HG03095 (cell line): ENCODE measurements around the gene CAT.

Experiments used
- ATAC-seq: cut with Tn5 transposase; IDR thresholded peaks from one replicate; pipeline ENCODE4 v1.9.1; 2021; ENCODE audit warnings: moderate library complexity; ENCODE audit not compliant: unreplicated experiment

The CAT gene

GRCh38 chr11:34438529-34439507 lies at the start of gene CAT:
Gene CAT (plus strand): TSS chr11:34438934. CDS start chr11:34439014, 80 bp downstream.
- ATAC-seq: peak; percentile 96

GRCh38 chr11:34394771-34395300 lies 43.9 kb upstream of the CAT start:
- no peak for ATAC-seq

- ATAC-seq: no peak
Observed at GRCh38 chr11:34395916-34396550, 42.7 kb upstream of the CAT start.

GRCh38 chr11:34397120-34397519 lies 41.6 kb upstream of the CAT start:
- no peak for ATAC-seq

- no peak for ATAC-seq
Observed at GRCh38 chr11:34397811-34398210, 40.9 kb upstream of the CAT start.

- no peak for ATAC-seq
Observed at GRCh38 chr11:34403431-34403830, 35.3 kb upstream of the CAT start.

GRCh38 chr11:34404280-34404679 lies 34.5 kb upstream of the CAT start:
- ATAC-seq: no peak

GRCh38 chr11:34405079-34405858 lies 33.5 kb upstream of the CAT start:
- no peak for ATAC-seq

GRCh38 chr11:34406413-34406812 lies 32.3 kb upstream of the CAT start:
- no peak for ATAC-seq

GRCh38 chr11:34407121-34407813 lies 31.5 kb upstream of the CAT start:
- ATAC-seq: no peak

GRCh38 chr11:34408580-34409172 lies 30.1 kb upstream of the CAT start:
- ATAC-seq: no peak

GRCh38 chr11:34411111-34411510 lies 27.6 kb upstream of the CAT start:
- no peak for ATAC-seq

- ATAC-seq: no peak
Observed at GRCh38 chr11:34411791-34412190, 26.9 kb upstream of the CAT start.

- ATAC-seq: no peak
Observed at GRCh38 chr11:34413263-34413662, 25.5 kb upstream of the CAT start.

GRCh38 chr11:34415538-34415937 lies 23.2 kb upstream of the CAT start:
- no peak for ATAC-seq

GRCh38 chr11:34416088-34416487 lies 22.6 kb upstream of the CAT start:
- ATAC-seq: no peak

- no peak for ATAC-seq
Observed at GRCh38 chr11:34416766-34417165, 22.0 kb upstream of the CAT start.

- ATAC-seq: no peak
Observed at GRCh38 chr11:34417202-34417601, 21.5 kb upstream of the CAT start.

- no peak for ATAC-seq
Observed at GRCh38 chr11:34419158-34419557, 19.6 kb upstream of the CAT start.

GRCh38 chr11:34423300-34423699 lies 15.4 kb upstream of the CAT start:
- no peak for ATAC-seq
